HepG2 (cell line): Measurements from ENCODE around the gene SFXN5. TPM values are rescaled to one million over a fixed set of nuclear protein-coding genes. Genes with fewer than 3 reads are reported as not detected.

Experiments used
- ATAC-seq: fragments of 200-7000 bp; cut with Tn5 transposase; 3 replicates; pipeline ENCODE4 v1.9.1; 2020; ENCODE audit warnings: mild to moderate bottlenecking, moderate library complexity
- BruUV-seq: library from RNA; stranded (reverse); fragments of 400-500 nt; replicated peaks from 2 replicates; lab custom pipeline; 2021; lab: Mats Ljungman, UMichigan
- CTCF ChIA-PET: fragments of 300-600 bp; formaldehyde crosslinking; extraction: SDS; loops from one replicate; lab custom pipeline; 2021; ENCODE audit warnings: low total read pairs, inconsistent platforms, low intra/inter-chr PET ratio; lab: Yijun Ruan, JAX
- POLR2A ChIA-PET: fragments of 350-600 bp; sonication (Branson Sonifier 250); formaldehyde crosslinking; loops from one replicate; lab custom pipeline; 2020; ENCODE audit warnings: antibody characterized with exemption, inconsistent platforms; lab: Yijun Ruan, JAX
- DNase-seq: peaks from one replicate; pipeline ENCODE4 v3.0.0-alpha.2; 2015; ENCODE audit warnings: low spot score
- FAIRE-seq: peaks from 3 replicates; lab custom pipeline; 2011; peaks lifted over from hg19 to GRCh38; lab: Jason Lieb, UNC
- H2AFZ ChIP-seq: one replicate; pipeline ENCODE4 v1.6.1; 2011; ENCODE audit warnings: low read length, inconsistent platforms
- H3K27ac ChIP-seq: fragments of 300-600 bp; 3 replicates; pipeline ENCODE4 v1.8.0; 2011; ENCODE audit warnings: mixed run types, mild to moderate bottlenecking, mixed read lengths, low read length, inconsistent platforms; ENCODE audit not compliant: insufficient read depth; ENCODE audit errors: extremely low read length
- H3K27me3 ChIP-seq, 2 experiments: fragments of 200-600 bp in 1 of 2; 2 replicates in 1 of 2; 3 replicates in 1 of 2; pipeline versions ENCODE4 v1.6.0 to v1.8.0; 2011; ENCODE audit warnings: low read length in 2 of 2, mild to moderate bottlenecking in 2 of 2, moderate library complexity in 2 of 2, inconsistent platforms in 1 of 2; ENCODE audit not compliant: insufficient read depth in 2 of 2, control insufficient read depth in 1 of 2
- H3K36me3 ChIP-seq, 2 experiments: fragments of 200-600 bp in 1 of 2; replicated peaks in 1 of 2; 2 replicates in 1 of 2; 3 replicates in 1 of 2; pipeline versions ENCODE4 v1.5.1 to v1.8.0; 2011; ENCODE audit warnings: low read length in 2 of 2, inconsistent platforms in 1 of 2; ENCODE audit not compliant: insufficient read depth in 2 of 2, control insufficient read depth in 1 of 2
- H3K4me1 ChIP-seq: 2 replicates; pipeline ENCODE4 v1.5.1; 2012; ENCODE audit warnings: low read length, inconsistent platforms; ENCODE audit not compliant: insufficient read depth
- H3K4me2 ChIP-seq: 2 replicates; pipeline ENCODE4 v1.6.0; 2011; ENCODE audit warnings: low read depth, low read length, inconsistent platforms
- H3K4me3 ChIP-seq, 3 experiments: fragments of 200-600 bp in 1 of 3; sonication (generic), shearing (Covaris generic) in 1 of 3; replicated peaks in 1 of 3; 2 replicates each; pipeline ENCODE4 v1.5.1; 2011 to 2016; ENCODE audit warnings: low read length in 3 of 3, inconsistent platforms in 2 of 3, low read depth in 2 of 3, mild to moderate bottlenecking in 2 of 3, control low read depth in 1 of 3, mixed read lengths in 1 of 3; ENCODE audit not compliant: insufficient read depth in 1 of 3
- H3K79me2 ChIP-seq: one replicate; pipeline ENCODE4 v1.6.1; 2011; ENCODE audit warnings: low read length, inconsistent platforms; ENCODE audit not compliant: insufficient read depth
- H3K9ac ChIP-seq: 2 replicates; pipeline ENCODE4 v1.6.0; 2011; ENCODE audit warnings: mild to moderate bottlenecking, low read depth, low read length, inconsistent platforms; ENCODE audit not compliant: insufficient read depth
- H3K9me3 ChIP-seq: 2 replicates; pipeline ENCODE4 v1.5.1; 2012; ENCODE audit warnings: mild to moderate bottlenecking, low read length
- H4K20me1 ChIP-seq: 2 replicates; pipeline ENCODE4 v1.6.0; 2011; ENCODE audit warnings: inconsistent platforms, mild to moderate bottlenecking, low read length, moderate library complexity; ENCODE audit not compliant: insufficient read depth
- DMAP1 ChIP-seq: IDR thresholded peaks from 2 replicates; pipeline ENCODE4 v1.6.1; 2016
- DPF2 ChIP-seq: sonication (generic); formaldehyde crosslinking; IDR thresholded peaks from 2 replicates; pipeline ENCODE4 v1.4.0; 2020; ENCODE audit warnings: mild to moderate bottlenecking, low read depth, missing genetic modification reagents, borderline replicate concordance
- ELK4 ChIP-seq: sonication (generic); formaldehyde crosslinking; IDR thresholded peaks from 2 replicates; pipeline ENCODE4 v1.9.0; 2021; ENCODE audit warnings: missing genetic modification reagents, borderline replicate concordance
- ETV5 ChIP-seq: IDR thresholded peaks from 2 replicates; pipeline ENCODE4 v1.6.1; 2018; ENCODE audit warnings: missing biosample characterization, missing genetic modification reagents, inconsistent platforms, borderline replicate concordance
- MLX ChIP-seq: IDR thresholded peaks from 2 replicates; pipeline ENCODE4 v1.6.1; 2016
- NCOA5 ChIP-seq: sonication (generic); formaldehyde crosslinking; IDR thresholded peaks from 2 replicates; pipeline ENCODE4 v1.4.0; 2020; ENCODE audit warnings: missing genetic modification reagents
- PAWR ChIP-seq: sonication (generic); formaldehyde crosslinking; IDR thresholded peaks from 2 replicates; pipeline ENCODE4 v1.4.0; 2020; ENCODE audit warnings: missing genetic modification reagents, mild to moderate bottlenecking, borderline replicate concordance
- PBX2 ChIP-seq: IDR thresholded peaks from 2 replicates; pipeline ENCODE4 v1.6.1; 2016; ENCODE audit warnings: control low read depth
- PHF5A ChIP-seq: IDR thresholded peaks from one replicate; pipeline ENCODE4 v1.6.1; 2018; ENCODE audit warnings: low read depth, missing genetic modification reagents; ENCODE audit not compliant: unreplicated experiment
- TERF1 ChIP-seq: sonication (generic); formaldehyde crosslinking; IDR thresholded peaks from 2 replicates; pipeline ENCODE4 v1.8.0; 2022; ENCODE audit warnings: mild to moderate bottlenecking, missing genetic modification reagents, moderate library complexity
- TRAFD1 ChIP-seq: sonication (generic); formaldehyde crosslinking; IDR thresholded peaks from 2 replicates; pipeline ENCODE4 v1.5.1; 2020; ENCODE audit warnings: missing genetic modification reagents, mild to moderate bottlenecking, borderline replicate concordance
- ZBTB14 ChIP-seq: sonication (generic); formaldehyde crosslinking; IDR thresholded peaks from 2 replicates; pipeline ENCODE4 v1.4.0; 2020; ENCODE audit warnings: missing genetic modification reagents
- ZBTB7A ChIP-seq: sonication (generic); formaldehyde crosslinking; IDR thresholded peaks from 2 replicates; pipeline ENCODE4 v1.8.0; 2022; ENCODE audit warnings: mild to moderate bottlenecking, missing genetic modification reagents
- ZNF496 ChIP-seq: sonication (generic); formaldehyde crosslinking; IDR thresholded peaks from 2 replicates; pipeline ENCODE4 v1.8.1; 2023; ENCODE audit warnings: mild to moderate bottlenecking, moderate library complexity, missing genetic modification reagents; ENCODE audit not compliant: insufficient replicate concordance
- WGBS: methylation state at CpG from one replicate; pipeline ENCODE4 v1.1.6; 2017; ENCODE audit warnings: low lambda C conversion rate; 5-methylcytosine and 5-hydroxymethylcytosine counted together
- in situ Hi-C: cut with HindIII; loops from 2 replicates; pipeline ENCODE4 v1.10.0; 2017; ENCODE audit warnings: low pct_unique_long_range_greater_than_20kb; ENCODE audit not compliant: extremely low pct_ligation_motif_present
- intact Hi-C: fragments of 100-400 bp; cut with micrococcal nuclease; formaldehyde crosslinking; loops from one replicate; pipeline ENCODE4 v1.10.0; 2022; ENCODE audit not compliant: unreplicated experiment
- polyA plus RNA-seq, 8 experiments: library from polyadenylated mRNA; depleted of rRNA in 3 of 8; stranded (reverse) in 7 of 8; unstranded in 1 of 8; fragments of >200 nt; fragmentation: Illumina TruSeq in 4 of 8; extraction: Trizol in 4 of 8; gene quantifications; 2 replicates each; pipeline versions ENCODE4 v1.2.1 to v1.2.3, GENCODE V29; 2011 to 2016; ENCODE audit warnings: low read depth in 4 of 8, missing spikeins in 1 of 8, mixed read lengths in 1 of 8; ENCODE audit not compliant: insufficient read depth in 1 of 8
- total RNA-seq, 5 experiments: library from RNA; depleted of rRNA; stranded (reverse); fragments of >200 nt; fragmentation: Illumina TruSeq; extraction: Trizol; gene quantifications; 2 replicates each; pipeline ENCODE4 v1.2.3, GENCODE V29; 2016; ENCODE audit warnings: low read depth in 1 of 5

SFXN5 gene
- total and polyA plus RNA-seq, 2 of the 13 experiments (the other 11 are each of a cell fraction or from before 2014, with no cell fraction given), result 34.9 to 37.4 TPM

- TF ChIP-seq ZNF496 (no peak), ZBTB7A (CRISPR knock-in tag) (no peak), DMAP1 (CRISPR knock-in tag) (no peak), ETV5 (CRISPR knock-in tag) (no peak), MLX (CRISPR knock-in tag) (no peak), NCOA5 (CRISPR knock-in tag) (no peak), PBX2 (CRISPR knock-in tag) (no peak)
Measured at GRCh38 chr2:72981536-72981935, 90.0 kb downstream of the SFXN5 start (continued).

- ATAC-seq, result no peak
- intact Hi-C loops, result no loop called here
- CTCF ChIA-PET, result no interaction called here
- no peak overlapping the region for H3K27ac ChIP-seq
- no peak overlapping the region for H3K9ac ChIP-seq
- no peak overlapping the region for H3K4me3 ChIP-seq
- no peak for FAIRE-seq
- H2AFZ ChIP-seq, result no peak overlapping the region
- TF ChIP-seq ELK4 (CRISPR knock-in tag) (no peak), DPF2 (no peak), ZBTB14 (CRISPR knock-in tag) (no peak), TERF1 (CRISPR knock-in tag) (no peak), TRAFD1 (CRISPR knock-in tag) (no peak), PHF5A (CRISPR knock-in tag) (no peak), PAWR (no peak)
- in situ Hi-C loops, result no loop called here
- BruUV-seq, result no TSS peak
- H3K27me3 ChIP-seq, result no peaks in the 10 kb centered on the region
- no peaks in the 10 kb centered on the region for H4K20me1 ChIP-seq
- H3K36me3 ChIP-seq, result peaks cover 9 to 11% of the 10 kb centered on the region in 2 experiments; a peak in 3 of 5 replicates
- POLR2A ChIA-PET, result no interaction called here
- no peak for DNase-seq
- H3K79me2 ChIP-seq, result no peaks in the 10 kb centered on the region
- 94% methylated on average over 11 of the region's 11 CpGs for WGBS
- peaks cover 19% of the 10 kb centered on the region for H3K4me1 ChIP-seq
- no peaks in the 10 kb centered on the region for H3K9me3 ChIP-seq
- H3K4me2 ChIP-seq, result no peak overlapping the region
Measured at GRCh38 chr2:72980535-72981217, 90.8 kb downstream of the SFXN5 start.
